ENCODE measurements around the gene BTBD10.

Gene BTBD10

DNA sequence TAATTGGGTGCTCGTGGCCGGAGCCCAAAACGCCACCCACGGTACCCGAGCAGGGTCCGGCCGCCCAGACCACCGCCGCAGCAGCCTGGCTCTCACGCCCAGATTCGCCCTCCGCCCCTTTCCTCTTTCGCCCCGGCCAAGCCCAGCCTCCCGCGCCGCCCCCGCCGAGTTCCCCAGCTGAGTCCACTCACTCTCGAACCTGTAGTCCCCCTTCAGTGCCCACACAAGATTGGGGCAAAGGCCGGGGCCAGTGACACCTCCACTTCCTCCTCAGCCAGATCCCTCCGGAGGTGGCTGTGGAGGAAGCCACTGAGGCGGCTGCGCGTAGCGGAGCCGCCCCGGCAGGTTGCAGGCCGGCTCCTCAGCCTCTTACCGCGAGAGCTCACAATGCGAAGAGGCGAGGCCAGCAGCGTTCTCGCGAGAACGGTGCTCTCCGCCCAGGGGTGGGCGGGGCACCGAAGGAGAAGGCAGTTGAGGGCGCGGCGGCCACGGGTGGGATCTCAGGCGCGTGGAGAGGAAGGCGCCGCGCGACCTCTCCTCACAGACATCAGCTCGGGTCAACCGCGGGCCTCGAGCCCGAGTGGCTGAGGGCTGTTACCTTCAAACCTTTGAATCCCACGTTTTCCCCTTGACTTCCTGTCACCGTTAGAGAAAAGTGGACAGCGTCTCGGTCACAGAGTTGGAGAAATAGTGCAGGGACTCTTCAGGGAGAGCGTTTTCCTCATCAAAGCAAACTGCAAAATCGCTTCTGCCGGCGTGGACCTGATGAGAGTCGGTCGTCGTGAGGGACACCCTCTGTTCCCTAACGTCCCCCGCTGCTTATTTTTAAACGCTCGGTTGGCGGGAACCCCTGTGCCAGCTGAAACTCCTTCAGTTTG is at the start of gene BTBD10:
Gene BTBD10, minus strand, starts transcription at position 322 of the 878 bp plus-strand sequence. CDS start 18,098 bp downstream, outside the sequence.
- peak; percentile 93 for DNase-seq

DNA sequence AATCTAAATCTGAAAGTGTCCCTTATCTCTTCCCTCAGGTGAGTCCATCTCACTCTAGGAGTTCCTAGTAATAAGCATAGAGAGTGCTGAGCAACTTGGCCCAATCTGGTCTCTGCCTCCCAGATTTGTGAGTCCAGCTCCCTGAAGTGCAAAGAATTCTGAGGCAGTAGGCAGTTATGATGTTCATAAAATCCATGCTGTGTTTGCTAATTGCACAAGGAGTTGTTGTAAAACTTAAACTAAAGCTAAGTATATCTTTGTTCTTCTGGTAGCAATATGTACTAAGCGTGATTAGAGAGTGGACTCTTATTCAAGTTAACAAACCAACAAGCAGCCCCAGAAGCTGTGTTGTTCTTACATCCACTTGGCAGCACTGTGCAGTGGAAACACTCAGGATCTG is 40.4 kb upstream of the BTBD10 start:
- no peak for DNase-seq

DNA sequence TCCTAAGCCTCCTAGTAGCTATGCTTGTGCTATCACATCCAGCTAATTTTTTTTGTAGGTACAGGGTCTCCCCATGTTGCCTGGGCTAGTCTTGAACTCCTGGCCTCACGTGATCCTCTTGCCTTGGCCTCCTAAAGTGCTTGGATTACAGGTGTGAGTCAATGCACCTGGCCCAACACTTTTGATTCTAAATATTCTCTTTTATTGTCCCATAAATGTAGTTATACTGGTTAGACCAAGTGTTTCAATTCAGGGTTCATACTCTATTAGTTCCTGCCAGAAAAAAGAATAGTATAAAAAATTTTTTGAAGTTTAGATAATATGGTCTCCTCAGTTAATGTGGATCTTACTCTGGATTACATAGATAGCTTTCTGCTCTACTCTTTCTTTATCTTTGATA is 39.5 kb upstream of the BTBD10 start:
- no peak for DNase-seq

DNA sequence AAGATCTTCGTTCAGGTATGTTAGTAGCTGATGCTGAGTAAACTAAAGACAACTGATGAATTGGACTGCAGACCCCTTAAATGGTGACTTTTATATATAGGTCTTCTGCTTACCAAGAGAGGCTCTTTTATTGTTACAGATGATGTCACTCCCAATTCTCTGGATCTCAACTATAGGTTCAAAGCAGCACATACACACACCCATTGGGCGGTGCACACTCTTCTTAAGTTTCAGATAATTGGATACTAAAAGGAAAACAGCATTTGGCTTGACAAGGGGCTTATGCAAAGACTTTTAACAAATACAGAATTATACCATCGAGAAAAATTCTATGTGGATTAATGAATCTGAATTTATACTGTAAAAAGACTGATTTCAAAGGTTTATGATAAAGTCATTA is 32.9 kb upstream of the BTBD10 start, which contains the start of gene PTH:
Gene PTH, minus strand, starts transcription at position 69 of the 400 bp plus-strand sequence. CDS start 3,142 bp downstream, outside the sequence.
- DNase-seq: no peak

DNA sequence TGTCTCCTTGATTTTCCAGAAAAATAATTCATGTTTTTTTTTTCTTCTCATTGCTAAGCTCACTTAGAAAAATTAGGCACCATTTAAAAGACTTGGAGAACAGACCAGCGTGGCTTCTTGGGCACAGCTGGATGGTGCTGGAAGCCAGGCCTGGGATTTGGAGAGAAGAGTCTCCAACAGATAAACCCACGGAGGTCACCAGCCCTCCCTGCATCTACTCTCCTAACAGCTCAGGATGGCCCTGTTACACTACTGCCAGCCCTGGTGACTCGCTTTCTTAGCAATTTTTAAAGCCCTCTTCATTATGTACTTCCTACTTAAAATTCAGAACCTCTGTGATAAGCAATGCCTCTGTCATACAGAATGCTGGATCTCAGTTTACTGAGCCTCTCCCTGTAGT is 31.0 kb upstream of the BTBD10 start:
- DNase-seq: no peak

DNA sequence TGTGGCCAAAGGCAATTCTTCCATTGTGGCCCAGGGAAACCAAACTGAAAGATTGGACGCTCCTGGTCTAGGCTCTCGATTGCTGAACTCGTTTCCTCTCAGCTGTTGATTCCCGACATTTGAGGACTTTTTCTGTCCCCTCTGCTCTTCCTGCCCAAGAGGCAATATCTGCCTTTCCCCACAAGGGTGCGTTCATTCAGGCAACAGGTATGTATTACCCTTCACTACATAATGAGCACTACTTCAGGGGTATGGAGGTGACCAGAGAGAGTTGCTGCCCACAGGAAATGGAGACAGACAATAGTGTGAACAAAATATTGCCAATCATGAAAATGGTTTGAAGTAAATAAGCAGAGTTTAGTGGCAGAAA is 24.6 kb upstream of the BTBD10 start:
- no peak for DNase-seq

DNA sequence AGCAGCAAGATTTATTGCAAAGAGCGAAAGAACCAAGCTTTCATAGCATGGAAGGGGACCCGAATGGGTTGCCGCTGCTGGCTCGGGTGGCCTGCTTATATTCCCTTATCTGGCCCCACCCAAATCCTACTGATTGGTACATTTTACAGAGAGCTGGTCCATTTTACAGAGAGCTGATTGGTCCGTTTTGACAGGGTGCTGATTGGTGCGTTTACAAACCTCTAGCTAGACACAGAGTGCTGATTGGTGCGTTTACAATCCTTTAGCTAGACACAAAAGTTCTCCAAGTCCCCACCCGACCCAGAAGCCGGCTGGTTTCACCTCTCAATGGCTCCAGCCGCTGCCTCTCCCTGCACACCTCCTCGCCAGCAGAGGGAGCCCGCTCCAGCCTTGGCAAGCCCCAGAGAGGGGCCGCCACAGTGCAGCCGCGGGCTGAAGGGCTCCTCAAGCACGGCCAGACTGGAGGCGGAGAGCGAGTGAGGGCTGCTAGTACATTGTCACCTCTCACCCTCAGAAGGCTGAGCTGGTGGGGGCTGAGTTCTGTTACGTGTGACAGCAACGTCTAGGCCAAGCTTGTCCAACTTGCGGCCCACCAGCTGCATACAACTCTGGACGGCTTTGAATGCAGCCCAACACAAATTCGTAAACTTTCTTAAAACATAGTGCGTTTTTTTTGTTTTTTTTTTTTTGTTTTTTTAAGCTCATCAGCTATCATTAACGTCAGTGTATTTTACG is 24.1 kb upstream of the BTBD10 start:
- DNase-seq: peak; percentile 61

DNA sequence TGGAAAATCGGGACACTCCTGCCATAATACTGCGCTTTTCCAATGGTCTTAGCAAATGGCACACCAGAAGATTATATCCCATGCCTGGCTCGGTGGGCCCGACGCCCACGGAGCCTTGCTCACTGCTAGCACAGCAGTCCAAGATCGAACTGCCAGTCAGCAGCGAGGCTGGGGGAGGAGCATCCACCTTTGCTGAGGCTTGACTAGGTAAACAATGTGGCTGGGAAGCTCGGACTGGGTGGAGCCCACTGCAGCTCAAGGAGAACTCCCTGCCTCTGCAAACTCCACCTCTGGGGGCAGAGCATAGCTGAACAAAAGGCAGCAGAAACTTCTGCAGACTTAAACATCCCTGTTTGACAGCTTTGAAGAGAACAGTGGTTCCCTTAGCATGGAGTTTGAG is 17.2 kb upstream of the BTBD10 start:
- no peak for DNase-seq

DNA sequence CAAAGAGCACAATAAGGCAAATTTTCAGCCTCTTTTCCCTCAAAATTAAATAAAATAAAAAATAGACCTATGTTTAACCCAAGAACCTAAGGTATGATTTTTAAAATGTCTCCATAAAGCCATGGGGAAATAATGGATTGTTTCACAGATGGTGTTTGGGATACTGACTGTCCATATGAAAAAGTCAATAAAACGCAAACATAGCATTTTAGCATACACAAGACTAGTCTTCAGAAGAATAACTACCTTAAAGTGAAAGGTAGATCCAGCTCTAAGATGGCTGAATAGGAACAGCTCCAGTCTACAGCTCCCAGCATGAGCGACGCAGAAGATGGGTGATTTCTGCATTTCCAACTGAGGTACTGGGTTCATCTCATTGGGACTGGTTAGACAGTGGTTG is 16.7 kb upstream of the BTBD10 start:
- DNase-seq: no peak

DNA sequence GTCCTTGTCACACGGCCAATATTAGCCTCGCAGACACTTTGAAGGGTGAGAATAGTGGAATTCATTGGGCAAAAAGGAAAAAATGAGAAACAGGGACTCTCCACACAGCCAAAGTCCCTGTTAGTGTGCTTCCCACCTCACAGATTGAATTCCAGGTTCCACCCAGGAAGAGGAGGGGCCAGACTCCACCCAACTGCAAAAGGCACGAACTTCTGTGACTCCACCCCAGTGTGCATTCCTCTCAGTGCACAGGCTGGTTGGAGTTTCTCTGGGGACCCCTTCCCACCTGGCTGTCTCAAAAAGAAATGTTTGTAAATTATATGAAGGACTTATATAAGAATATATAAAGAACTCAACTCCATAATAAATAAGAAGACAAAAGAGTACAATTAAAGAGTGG is 12.1 kb upstream of the BTBD10 start:
- no peak for DNase-seq

DNA sequence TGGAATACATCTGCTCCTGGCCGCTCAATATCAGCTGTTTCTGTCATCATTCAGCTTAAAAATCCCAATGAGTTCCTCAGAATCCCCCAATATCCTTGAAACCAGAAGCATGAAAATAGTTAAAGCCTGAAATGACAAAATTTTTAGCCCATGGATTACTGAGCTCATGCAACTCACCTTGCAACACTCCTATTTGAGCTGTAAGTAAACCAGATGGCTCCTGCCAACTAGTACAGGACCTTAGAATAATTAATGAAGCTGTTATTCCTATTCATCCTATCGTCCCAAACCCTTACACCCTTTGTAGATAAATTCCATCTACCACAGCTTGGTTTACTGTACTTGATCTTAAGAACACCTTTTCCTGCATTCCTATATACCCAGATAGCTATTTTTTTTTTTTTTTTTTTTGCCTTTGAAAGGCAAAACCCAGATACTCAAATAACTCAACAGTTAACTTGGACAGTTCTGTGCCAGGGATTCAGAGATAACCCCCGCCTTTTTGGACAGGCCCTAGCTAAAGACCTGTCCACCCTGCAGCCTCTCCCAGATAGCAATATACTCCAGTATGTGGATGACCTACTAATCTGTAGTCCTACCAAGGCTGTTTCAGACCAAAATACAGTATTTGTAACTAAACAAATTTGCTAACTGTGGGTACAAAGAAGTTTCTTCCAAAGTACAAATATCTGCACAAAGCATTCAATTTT is 10.1 kb upstream of the BTBD10 start:
- no peak for DNase-seq

DNA sequence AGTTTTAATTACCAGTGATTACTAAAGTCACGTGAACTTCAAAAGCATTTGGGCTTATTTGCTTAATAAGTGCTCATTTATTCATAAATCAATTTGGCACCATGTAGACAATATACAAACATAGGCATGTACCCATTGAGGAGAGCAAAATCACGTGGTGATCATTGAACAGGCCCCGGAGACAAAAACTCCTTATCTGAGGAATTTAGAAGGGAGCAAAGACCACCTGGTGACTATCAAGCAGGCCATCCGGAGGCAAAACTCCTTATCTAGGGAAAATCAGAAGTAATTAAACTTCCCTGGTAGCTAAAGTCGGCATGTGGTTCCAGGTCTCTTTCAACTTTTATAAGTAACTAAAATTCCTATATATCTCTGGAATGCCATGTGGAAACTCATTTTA is 5.7 kb upstream of the BTBD10 start:
- DNase-seq: no peak

DNA sequence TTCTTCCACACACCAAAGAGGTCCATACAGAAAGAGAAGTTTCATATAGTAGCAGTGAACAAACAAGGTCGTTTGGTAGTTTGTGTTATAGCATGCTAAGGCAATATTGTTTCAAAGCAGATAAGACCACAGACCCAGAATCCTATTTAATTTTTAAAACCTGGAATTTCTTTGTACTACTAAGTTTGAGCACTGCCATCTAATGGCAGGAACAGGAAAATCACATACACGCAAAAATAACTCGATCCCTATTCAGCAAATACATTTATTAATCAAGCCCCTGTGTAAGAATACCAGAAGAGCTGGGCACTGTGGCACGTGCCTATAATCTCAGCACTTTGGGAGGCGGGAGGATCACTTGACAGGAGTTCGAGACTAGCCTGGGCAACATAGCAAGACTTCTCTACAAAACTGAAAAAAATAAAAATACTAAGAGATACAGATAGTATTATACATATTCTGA is 2.9 kb upstream of the BTBD10 start:
- no peak for DNase-seq

DNA sequence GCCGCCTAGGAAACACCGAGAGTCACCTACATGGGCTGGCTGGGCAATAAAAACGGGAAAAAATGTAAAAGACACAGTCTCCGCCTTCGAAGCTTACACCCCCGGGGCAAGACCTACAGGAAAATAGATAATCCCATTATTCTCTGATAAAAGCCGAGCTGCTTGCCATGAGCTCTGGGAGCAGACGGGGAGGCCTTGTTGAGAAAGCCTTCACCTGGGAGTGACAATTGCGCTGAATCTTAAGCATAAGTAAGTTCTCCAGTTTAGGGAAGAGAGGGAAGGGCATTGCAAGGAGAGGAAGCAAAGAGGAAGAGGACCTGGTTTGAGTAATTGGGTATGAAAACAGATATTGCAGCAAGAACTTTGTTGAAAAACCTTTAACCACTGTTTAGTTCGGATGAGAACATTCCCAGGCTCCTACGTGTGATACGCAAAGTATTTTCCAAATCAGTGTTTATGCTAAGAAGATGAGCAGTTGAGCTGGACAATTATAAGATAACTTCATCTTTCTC is 813 bp upstream of the BTBD10 start:
- DNase-seq: no peak

DNA sequence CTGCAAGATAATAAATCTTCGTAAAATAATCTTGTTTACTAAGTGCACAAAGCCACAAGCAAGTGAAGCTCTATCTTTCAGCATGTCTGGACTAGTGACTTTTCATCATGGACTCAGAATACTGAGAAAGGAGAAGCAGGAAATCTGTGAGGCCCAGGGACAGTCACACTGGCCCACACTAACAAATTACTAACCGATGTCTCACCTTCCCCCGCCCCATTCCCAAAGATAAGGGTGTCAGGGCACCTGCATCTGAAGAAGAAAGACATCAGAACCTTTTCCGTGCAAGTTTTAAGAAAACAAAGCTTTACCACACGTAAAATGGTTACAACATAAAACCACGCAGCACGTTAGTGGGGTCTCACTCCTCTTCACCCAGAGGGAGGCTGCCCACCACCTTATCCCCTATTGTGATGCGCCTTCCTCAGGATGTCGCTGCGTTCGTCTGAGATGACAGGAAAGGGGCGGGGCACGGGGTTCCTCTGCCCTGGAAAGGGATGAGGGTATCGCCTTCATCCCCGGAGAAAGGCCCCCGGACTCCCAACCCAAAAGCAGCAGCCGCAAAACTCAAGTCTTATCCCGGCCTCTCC is 616 bp downstream of the BTBD10 start:
- peak; percentile 49 for DNase-seq

DNA sequence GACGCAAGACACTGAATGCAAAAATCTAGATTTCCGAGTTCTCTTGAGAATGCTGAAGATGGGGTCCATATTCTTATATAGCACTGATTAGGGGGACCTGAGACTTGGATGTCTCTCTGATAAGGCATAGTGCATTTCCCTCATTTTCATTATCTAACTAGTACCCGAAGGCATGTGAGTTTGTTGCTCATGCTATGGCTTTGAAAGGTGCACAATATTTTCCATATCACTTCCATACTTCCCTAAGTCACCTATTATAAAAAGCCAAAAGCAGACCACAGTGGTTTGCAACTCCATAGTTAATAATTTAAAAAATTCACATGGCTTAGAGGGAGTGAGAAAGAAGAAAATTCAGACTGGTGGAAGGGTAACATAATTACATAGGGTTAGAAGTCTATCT is 1.7 kb downstream of the BTBD10 start:
- DNase-seq: no peak

DNA sequence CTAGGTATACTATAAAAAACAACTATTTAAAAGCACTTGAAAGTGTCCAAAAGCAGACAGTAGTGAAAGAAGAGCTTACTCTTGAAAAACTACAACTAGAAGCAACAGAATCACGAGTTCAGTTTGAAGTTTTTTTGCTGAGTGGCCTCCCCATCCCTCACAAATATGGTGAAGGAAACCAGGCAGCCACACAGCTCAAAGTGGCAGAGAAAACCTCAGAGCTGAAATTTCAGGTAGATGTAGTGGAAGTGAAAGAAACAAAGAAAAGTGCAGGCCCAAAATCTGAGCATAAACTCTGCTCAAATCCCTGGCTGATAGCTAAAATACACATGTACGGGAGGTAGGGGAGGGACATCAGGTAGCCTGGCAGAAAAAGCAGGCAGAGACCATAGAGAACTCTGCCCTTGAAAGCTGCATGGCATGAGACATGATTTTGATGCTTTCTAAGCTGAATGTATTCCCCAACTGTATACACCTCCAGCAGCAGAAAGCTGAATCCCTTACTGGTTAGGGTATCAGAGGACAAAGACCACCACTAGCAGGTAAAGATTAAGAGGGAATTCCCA is 12.1 kb downstream of the BTBD10 start:
- no peak for DNase-seq

DNA sequence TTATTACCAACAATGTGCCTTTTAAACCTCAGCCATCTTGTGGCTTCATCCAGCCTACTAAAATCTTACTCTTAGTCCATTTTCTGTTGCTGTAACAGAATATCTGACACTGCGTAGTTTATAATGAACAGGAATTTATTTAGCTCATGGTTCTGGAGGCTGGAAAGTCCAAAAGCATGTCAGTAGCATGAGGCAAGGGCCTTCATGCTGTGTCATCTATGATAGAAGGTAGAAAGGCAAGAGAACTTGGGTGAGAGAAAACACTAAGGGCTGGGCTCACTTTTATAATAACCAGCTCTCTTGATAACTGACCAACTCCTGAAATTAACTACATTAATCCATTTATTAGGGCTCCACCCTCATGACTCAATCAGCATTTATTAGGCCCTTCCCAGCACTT is 13.5 kb downstream of the BTBD10 start:
- no peak for DNase-seq

DNA sequence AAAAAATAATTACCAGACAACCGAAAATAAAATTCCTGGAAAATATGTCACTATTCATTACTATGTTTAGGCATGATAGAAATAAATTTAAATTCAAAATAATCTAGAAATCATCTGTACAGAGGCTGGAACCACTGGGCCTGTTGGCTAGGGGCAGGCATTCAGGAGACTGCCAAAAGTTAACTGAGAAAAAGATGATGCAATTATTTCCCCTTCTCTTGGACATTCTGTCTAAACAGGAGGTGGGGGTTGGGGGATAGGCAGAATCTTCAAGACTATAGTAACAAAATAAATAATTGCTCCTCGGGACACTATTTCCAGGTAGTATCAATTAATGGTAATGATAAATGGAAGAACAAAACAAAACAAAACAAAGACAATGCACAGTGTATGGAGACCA is 14.1 kb downstream of the BTBD10 start:
- no peak for DNase-seq

DNA sequence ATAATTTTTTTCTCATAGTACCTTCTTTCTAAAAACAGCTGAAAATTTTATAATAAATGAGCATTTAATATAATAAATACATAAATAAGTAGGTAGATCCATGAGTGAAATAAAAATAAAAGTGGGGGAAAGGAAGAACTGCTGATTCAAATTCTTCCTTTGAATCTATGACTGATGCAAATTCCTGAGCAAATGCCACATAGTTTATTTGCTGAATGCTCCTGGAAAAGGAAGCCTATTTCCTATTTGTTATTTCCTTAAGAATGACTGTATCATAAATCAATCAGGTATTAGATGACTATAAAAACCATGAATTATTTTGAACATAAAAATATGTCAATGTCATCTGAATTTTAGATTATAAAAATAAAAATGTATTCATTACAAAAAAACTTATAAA is 16.6 kb downstream of the BTBD10 start:
- DNase-seq: no peak

DNA sequence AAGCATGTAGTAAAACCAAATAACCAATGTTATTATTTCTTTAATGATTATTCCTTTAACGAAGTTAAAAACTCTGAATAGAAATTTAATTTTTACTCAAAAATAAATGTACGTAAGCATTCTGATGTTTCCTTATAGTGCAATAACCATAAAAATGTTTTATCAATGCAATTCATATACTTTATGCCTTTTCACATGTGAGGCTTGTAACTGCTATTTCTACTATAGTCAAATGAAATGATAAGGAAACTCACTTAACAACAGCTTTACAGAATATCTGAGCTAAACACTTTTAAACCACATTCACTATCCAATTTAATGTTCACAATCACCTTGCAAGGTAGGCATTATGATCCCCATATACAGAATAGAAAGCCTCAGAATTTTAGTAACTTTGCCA is 17.4 kb downstream of the BTBD10 start:
- no peak for DNase-seq

DNA sequence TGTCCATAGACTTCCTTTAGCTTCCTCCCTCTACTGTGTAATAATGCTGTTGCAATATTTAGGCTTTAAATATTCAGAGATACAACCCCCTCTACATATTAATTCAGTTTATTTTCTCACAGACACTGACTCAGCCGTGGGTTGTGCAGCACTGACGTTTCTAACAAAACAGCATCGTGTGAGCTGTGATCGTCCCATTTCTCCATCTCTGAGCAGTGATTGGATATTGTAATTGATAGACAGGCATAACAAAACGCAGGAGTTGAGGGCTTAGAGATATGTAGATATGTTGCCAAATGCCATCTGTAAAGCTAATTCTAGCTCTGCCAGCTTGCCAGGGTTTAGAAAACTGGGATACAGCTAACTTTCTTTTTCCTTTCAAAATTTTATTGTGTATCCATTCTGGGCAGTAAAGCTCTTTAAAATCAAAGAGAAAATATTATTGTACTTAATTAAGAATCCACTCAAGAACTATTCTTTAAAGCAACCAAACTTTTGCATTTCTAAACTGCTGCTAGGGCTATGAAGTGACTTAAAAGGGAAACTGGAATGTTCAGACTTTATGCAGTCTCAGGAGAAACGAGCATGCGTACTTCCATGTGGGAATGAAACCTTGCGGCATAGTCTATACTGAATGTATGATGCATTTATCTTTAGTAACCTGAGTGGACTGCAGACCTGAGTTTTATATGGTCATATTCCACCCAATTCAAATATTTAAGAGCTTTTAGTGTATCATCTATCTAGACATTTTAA is 22.7 kb downstream of the BTBD10 start:
- DNase-seq: no peak

Measured in activated naive CD4-positive, alpha-beta T cell treated with anti-CD3 and anti-CD28 coated beads, Interleukin-2, amount 50 U/mL, for 16 hours (primary cell).